Measurements from ENCODE around the gene SECISBP2L.
"Not testable (repeated sequence)": the region's sequence is repeated elsewhere in the genome, so short reads cannot be mapped to it uniquely, and the experiment has no call there.

Gene SECISBP2L

GRCh38 chr15:48989170-48989569, 57.1 kb downstream of the SECISBP2L start:
- DNase-seq: no peak

DNA sequence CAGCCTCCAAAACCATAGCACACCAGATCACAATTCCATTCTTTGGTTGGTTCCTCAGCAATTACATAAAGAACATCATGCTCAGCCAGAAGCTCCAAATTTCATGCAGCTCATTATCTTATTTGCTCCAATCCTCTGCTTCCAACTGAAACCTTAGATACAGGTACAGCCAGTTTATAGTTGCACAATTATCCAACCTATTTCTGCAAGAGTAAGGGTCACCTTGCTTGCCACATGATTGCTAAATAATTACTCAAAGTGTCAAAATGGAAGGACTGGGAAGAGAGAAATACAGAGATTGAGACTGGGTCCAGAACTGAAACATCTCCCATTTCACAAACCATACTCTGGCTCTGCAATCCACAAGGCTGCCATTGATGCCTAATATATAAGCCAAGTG, 59.1 kb downstream of the SECISBP2L start:
- DNase-seq: no peak

DNA sequence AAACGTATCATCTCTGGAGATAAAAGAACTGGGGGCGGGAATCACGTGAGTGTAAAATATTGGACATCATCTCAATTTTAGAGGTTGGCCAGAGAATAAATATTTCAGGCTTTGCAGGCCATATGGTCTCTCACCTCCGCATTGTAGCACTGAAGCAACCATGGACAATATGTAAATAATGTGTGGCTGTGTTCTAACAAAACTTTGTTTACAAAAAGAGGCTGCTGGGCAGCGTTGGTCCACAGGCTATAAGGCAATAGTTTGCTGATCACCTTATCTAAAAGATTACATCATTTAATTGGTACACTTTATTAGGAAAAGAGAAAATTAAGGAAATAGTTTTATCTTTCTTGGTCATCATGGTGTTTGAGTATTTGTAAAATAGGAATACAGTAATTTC, 60.0 kb downstream of the SECISBP2L start:
- no peak for DNase-seq

GRCh38 chr15:48985516-48985915, 60.7 kb downstream of the SECISBP2L start:
- DNase-seq: no peak

DNA sequence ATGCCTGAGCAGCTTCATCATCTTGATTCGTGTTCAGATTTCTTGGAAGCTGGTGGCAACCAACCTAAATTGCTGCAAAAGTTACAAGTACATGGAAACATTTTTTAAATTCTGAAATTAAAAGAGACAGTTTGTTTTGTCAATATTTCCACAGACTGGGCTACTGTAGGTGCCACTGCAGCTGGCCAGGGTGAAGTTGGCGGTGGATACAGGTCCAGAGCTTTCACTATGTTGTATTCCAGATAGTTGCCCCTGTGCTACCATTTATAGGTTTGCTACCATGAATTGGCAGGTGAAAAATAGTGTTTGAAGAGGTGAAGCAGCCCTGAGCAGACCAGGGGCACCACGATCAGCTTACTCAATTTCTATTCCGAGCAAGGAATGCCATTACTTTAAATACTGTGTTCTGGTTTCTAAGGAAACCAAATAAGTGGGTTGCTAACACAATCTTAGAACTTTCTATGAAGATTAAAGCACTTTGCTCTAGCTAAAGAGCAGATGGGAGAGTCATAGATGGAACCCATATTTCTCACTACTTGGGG, 61.4 kb downstream of the SECISBP2L start:
- DNase-seq: no peak

- DNase-seq: no peak
These were observed 62.1 kb downstream of the SECISBP2L start for GRCh38 chr15:48984021-48984710.

DNA sequence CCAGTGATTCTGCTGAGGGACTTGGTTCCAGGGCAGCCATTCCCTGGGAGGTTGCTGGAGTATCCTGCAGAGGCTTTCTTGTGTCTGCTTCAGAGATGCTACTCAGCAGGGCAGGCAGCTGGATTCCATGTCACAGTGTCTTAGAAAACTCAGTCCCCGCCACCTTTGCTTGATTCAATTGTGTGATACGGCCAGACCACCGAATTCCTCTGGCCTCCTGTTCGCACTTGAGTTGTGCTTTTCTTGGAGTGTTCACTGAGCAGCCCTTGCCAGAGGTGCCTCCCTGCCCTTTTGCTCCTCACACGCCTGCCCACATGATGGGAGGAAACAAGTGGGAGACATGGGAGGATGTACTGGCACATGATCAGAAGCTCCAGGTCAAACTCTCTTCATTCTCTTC, 62.9 kb downstream of the SECISBP2L start:
- DNase-seq: no peak

DNA sequence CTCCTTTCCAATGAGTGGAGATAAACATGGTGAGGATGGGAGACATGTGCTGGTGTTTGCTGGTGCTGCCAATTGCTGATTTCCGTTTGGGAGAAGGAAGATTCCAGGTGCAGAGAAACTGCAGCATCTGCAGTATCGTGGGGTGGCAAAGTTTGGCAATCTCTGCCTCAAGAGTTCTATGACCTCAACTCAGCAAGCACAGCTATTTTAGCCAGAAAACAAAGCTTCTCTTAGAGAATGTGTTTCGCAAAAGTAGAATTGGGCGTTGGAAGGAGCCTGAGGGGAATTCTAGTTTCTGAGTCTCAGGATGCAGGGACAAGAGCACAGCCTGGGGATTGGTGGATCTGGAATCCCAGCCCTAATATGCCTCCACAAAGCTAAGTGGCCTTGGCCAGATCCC, 64.3 kb downstream of the SECISBP2L start:
- DNase-seq: no peak

DNA sequence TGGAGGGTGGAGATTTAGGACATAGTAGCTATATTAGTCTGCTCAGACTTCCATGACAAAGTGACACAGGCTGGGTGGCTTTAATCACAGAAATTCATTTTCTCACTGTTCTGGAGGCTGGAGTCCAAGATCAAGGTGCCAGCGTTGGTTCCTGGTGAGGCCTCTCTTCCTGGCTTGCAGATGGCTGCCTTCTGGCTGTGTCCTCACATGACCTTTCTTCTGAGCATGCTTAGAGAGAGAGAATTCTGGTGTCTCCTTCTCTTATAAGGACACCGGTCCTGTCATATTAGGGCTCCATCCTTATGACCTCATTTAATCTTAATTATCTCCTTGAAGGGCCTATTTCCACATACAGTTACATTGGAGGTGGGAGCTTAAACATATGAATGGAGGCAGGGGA, 67.6 kb downstream of the SECISBP2L start:
- DNase-seq: no peak

GRCh38 chr15:48976444-48977088, 69.7 kb downstream of the SECISBP2L start:
- no peak for DNase-seq

DNA sequence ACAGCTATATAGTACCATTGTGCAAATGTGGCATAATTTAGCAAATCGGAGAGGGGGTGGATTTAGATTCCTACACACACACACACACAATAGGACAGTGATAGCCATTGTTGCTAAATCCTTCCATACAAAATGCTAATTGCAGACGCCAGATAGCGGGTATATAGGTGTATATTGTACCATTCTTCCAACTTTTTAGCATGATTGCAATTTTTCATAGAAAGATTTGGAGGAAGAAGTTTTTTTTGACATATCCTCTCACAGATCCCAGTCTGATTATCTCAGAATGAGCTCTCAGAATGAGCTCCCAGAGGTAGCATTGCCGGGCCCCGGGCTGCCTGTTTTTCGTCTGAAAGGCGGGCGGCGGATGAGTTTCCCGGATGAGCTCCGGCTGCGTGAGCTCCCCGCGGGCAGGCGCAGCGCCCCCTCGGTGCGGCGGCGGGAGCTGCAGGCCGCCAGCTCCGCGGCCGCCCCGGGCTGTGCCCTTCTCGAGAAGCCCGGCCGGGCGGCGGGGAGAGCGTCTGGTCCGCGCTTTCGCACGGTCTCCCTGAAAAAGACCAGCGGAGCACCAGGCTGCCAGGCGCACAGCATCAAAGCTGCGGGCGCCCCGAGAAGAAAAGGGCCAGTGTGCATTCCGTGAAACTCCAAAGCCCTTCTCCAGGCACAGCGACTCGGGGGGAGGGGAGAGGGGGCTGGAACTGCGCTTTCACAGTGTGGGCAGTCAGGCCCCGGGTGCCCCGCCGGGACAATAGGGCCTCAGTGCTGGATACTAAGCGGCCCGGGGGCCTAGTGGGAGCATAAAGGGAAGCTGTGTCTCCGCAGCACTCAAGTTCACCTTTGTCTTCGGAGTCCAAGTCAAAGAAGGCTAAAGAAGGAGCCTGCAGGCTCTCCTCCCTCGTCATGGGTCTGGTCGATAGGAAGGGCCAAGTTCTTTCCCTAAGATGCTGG, 70.5 kb downstream of the SECISBP2L start:
- DNase-seq: peak; percentile 88

DNA sequence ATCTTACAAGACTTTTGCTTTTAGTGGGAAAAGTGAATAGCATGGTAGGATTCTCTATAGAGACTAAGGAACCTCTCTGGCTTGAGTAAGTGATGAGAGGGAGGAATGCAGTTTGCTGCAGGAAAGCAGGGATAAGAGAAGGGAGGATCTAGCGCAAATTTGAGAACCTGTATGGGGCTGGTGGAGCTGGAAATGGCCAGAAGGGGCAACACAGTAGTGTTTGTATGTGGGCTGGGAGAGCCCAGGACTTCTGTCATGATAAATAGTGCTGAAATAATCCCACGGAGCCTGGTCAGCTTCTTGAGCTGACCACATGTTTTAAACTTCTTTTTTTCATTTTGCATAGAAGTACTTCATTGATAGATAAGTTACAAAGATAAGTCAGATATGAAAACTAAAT, 71.4 kb downstream of the SECISBP2L start:
- no peak for DNase-seq

DNA sequence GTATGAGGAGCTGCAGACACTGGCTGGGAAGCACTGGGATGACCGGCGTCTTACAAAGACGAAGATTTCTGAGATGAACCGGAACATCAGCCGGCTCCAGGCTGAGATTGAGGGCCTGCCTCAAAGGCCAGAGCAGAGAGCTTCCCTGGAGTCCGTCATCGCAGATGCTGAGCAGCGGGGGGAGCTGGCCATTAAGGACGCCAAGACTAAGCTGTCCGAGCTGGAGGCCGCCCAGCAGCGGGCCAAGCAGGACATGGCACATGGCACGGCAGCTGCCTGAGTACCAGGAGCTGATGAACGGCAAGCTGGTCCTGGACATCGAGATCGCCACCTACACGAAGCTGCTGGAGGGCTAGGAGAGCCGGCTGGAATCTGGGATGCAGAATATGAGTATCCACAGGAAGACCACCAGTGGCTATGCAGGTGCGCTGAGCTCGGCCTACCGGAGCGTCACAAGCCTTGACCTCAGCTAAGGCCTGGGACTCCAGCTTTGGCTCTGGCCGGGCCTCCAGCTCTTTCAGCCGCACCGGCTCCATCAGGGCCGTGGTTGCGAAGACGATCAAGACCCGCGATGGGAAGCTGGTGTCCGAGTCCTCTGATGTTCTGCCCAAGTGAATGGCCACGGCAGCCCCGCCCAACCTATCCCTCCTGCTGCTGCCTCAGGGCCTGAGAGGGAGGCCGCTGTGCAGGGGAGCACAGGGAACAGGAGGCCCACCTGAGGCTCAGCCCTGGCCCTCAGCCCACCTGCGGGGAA, 73.3 kb downstream of the SECISBP2L start:
- no peak for DNase-seq

DNA sequence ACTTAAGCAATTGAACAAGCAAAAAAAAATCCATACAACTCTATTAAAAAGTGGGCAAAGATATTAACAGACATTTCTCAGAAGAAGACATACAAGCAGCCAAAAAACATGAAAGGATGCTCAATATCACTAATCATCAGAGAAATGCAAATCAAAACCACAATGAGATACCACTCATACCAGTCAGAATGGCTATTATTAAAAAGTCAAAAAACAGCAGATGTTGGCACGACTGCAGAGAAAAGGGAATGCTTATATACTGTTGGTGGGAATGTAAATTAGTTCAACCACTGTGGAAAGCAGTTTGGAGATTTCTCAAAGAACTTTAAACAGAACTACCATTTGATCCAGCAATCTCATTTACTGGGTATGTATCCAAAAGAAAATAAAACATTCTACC, 75.3 kb downstream of the SECISBP2L start:
- DNase-seq: not testable (repeated sequence)

DNA sequence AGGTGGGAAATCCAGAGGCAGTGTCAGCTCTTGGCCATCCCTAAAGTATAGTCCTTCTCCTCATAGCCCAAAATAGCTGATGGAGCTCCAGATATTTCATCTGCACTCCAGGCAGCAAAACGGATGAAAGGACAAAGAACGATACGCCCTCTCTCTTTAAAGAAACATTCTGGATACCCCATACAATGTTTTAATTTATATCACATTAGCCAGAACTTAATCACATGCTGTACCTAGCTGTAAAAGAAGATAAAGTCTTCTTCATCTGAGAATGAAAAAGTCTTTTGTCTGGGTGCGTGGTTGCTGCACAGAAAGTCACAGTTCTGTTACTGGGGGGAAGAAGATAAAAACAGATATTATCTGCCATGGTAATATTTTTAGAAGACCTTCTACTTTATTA, 78.2 kb downstream of the SECISBP2L start:
- no peak for DNase-seq

GRCh38 chr15:48967336-48967735, 78.9 kb downstream of the SECISBP2L start:
- DNase-seq: no peak

DNA sequence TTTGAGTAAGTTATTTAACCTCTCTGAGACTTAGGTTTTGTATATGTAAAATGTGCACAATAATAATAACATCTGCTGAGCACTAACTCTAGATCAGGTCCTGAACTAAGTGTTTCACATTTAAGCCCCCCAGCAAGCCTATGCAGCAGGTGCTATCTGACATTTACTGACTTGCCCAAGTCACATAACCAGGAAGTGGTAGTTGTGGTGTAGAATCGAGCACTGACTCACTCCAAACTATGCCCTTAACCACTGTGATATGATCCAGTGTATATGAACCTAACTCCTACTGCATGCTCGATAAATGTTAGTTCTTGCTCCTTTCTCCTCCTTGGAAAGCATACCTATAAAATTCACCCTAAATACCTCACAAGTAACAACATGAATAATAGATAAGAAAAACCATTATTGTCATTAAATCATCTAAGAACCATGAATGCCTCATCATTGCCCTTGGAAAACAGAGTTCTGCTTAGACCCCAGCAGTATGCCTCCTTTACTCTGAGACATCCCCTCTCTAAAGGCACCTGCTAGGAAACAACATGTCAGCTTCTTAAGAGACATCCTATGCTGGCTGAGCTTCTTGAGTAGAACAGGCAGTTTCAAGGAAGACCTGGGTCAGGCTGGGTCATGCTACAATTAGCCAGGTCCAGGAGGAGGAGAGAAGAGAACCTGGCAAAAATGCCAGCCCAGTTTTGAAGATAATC, 79.5 kb downstream of the SECISBP2L start:
- no peak for DNase-seq

DNA sequence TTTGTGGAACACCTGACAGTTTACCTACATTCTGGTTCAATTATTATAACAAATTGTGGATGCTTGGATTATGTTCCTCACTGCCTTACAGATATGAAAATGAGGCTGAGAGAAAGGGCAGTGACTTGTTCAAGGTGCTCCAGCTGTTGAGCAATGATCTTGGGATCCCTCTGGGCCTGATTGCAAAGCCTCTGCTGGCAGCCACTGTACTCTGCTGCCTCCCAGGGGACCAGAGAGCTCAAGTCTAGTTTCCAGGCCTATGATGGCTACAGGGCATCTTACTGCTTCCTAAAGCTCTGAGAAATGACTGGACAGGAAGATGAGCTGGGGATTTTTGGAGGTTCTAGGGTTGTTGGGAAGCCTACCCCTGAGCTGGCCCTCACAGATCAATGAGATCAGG, 80.3 kb downstream of the SECISBP2L start:
- DNase-seq: no peak

DNA sequence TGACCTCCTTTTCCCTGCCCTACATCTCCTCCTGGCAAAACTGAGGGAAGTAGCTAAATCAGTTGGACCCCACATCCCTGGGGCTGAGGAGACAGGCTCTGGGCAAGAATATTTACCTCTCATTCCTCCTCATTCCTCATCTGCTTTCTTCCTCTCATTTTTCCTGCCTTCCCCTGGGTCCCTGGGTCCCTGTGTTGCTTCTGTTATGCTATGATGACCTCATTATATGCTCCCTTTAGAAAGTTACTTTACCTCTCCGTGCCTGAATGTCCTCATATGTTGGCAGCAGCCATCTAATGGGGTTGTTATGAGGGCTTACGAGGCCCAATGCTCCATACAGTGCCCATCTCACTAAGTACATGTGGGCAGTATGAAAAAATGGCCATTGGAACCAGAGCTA, 81.3 kb downstream of the SECISBP2L start:
- DNase-seq: no peak

GRCh38 chr15:48963524-48964113, 82.6 kb downstream of the SECISBP2L start, which contains the start of gene SHC4:
TSS of gene SHC4 (minus strand) at chr15:48963919. CDS start at chr15:48963015, 904 bp downstream.
- DNase-seq: no peak

Measured in suppressor macrophage treated with lipopolysaccharide for 4 hours (primary cell).